DMS153 treated with DMSO at 0.1 percent for 48 hours (cell line): ENCODE data around the gene SH2D4B.
"Not testable (repeated sequence)": the region's sequence is repeated elsewhere in the genome, so short reads cannot be mapped to it uniquely, and the experiment has no call there.

Source experiments
- DNase-seq: peaks from one replicate; lab custom pipeline; 2025; ENCODE audit not compliant: unreplicated experiment; lab: John Stamatoyannopoulos, UW

Gene SH2D4B

GRCh38 chr10:80523773-80524172 lies 13.9 kb upstream of the SH2D4B start:
- DNase-seq: no peak

GRCh38 chr10:80524190-80524909 lies 13.4 kb upstream of the SH2D4B start:
- DNase-seq: no peak

- DNase-seq: no peak
These were observed 11.5 kb upstream of the SH2D4B start for GRCh38 chr10:80526218-80526617.

GRCh38 chr10:80526742-80527141 lies 11.0 kb upstream of the SH2D4B start:
- DNase-seq: no peak

- DNase-seq: no peak
These were observed 9.5 kb upstream of the SH2D4B start for GRCh38 chr10:80528185-80528700.

- no peak for DNase-seq
These were observed 8.8 kb upstream of the SH2D4B start for GRCh38 chr10:80528901-80529300.

GRCh38 chr10:80529604-80530003 lies 8.1 kb upstream of the SH2D4B start:
- no peak for DNase-seq

GRCh38 chr10:80530251-80530650 lies 7.5 kb upstream of the SH2D4B start:
- no peak for DNase-seq

GRCh38 chr10:80530816-80531215 lies 6.9 kb upstream of the SH2D4B start:
- no peak for DNase-seq

DNA sequence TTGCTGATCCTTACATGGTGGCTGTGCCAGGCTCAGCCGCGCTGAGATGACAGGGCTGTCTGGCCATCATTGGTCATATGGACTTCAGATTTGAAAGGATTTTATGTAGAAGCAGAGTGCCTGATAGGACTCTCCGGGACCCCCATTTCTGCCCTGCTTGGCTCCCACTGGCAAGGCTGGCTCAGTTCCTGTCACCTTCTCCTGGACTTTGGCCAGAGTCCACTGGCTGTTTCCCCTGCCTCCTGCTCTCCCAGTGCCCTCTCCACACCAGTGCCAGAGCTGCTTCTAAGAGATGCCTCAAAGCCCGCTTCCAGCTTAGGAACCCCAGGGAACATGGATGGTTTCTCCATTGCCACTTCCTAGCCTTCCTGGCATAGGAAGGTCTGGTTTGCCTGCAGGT lies 5.1 kb upstream of the SH2D4B start:
- DNase-seq: no peak

GRCh38 chr10:80534059-80534458 lies 3.6 kb upstream of the SH2D4B start:
- DNase-seq: not testable (repeated sequence)

DNA sequence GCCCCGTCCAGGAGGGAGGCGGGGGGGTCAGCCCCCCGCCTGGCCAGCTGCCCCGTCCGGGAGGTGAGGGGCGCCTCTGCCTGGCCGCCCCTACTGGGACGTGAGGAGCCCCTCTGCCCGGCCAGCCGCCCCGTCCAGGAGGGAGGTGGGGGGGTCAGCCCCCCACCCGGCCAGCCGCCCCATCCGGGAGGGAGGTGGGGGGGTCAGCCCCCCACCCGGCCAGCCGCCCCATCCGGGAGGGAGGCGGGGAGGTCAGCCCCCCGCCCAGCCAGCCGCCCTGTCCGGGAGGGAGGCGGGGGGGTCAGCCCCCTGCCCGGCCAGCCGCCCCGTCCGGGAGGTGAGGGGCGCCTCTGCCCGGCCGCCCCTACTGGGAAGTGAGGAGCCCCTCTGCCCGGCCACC lies 3.1 kb upstream of the SH2D4B start:
- not testable (repeated sequence) for DNase-seq

- peak; percentile 72 for DNase-seq
These were observed 1.9 kb upstream of the SH2D4B start for GRCh38 chr10:80535671-80536360.

GRCh38 chr10:80536361-80536835 lies 1.3 kb upstream of the SH2D4B start:
- no peak for DNase-seq

DNA sequence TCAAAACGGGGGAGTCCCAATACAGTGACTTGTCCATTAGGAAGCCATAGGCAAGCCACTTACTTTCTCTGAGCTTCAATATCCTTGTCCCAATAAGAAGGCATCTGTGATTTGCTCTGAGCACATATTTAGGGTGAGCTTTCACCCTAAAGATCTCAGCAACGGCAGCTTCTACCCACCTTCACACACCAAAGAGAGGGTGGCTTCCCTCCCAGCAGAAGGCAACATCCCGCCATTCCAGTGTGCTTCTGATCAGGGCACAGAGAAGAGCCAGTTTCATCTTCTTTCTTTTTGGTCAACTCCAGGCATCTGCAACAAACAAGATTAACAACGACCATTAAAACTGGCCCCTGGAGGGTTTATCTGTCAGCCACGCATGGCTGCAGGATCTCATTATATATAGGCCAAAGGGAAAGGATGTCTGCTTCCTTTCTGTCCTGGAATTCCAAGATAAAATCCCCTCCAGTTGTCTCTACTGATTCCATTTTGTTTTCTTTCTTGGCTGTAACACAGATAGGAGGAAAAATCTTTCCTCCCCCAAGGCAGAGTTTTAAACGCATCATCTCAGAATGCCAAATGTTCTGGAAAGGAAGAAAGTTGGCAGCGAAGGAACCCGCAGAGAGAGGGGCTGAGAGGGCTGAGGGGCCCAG lies 491 bp upstream of the SH2D4B start:
- DNase-seq: no peak

GRCh38 chr10:80538481-80539185 lies 931 bp downstream of the SH2D4B start:
- no peak for DNase-seq

- DNase-seq: no peak
These were observed 1.8 kb downstream of the SH2D4B start for GRCh38 chr10:80539421-80540031.

GRCh38 chr10:80540136-80540535 lies 2.4 kb downstream of the SH2D4B start:
- DNase-seq: no peak

DNA sequence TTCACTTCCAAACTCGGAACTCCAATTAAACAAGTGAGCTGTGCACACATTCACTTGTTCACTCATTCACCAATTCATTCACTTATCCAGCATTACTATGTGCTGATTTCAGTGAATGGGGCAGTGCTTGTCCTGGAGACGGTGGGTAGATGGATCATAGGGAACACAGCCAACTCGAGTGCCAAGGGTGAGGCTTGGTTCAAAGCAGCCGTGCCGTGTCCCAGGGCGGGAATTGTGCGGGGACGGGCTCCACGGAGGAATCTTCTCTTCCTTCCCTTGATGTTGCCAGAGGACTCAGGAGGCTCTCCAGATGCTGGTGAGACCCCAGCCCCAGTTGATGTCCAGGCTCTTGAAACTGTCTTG lies 2.9 kb downstream of the SH2D4B start:
- DNase-seq: no peak

DNA sequence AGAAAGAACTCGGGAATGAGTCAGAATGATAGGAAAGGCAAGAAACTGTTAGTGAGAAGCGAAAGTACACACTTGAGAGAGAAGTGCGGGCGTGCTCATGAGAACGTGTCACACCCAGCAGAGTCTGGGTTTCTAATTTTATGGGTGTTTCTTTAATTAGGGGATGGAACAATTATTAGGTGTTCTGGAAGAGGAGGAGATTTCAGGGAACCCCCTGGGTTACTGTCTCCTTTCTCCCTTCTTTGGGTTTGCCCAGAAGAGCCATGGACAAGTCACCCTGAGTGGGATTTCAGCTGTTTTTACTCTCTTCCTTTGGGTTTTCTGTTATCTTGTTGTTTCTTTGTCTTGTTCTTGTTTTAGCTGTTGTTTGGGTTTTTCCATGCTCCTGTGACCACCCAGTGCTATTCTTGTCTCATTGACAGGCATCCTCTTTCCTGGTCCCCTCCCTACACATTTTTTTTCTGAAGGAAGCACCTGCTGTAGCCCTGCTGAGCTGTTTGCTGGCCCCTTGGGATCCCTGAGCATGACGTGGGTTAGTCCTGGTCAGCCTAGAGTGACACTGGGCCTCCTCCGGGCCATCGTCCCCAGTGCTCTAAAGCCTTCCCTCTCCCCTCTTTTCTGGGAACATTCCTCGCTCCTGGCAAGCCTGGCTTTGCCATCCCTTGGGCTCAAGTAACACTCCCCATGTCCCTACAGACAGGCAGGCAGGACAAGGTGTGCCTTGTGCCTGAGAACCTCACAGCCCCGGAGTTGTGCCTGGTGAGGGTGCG lies 3.5 kb downstream of the SH2D4B start:
- no peak for DNase-seq
